Thyroid gland (tissue), 4 donors: ENCODE data around the gene MARCO.

Source experiments
- CTCF ChIP-seq, 6 experiments: fragments of 200-600 bp in 3 of 6; fragments of 450-650 bp in 3 of 6; sonication (generic) in 3 of 6; IDR thresholded peaks; one replicate each; pipeline ENCODE4 v1.5.1; 2016 to 2019; ENCODE audit warnings: antibody characterized with exemption in 6 of 6, mild to moderate bottlenecking in 2 of 6, inconsistent platforms in 1 of 6, moderate library complexity in 1 of 6
- POLR2A ChIP-seq, 2 donors: fragments of 450-650 bp; IDR thresholded peaks; one replicate each; pipeline ENCODE4 v1.6.1; 2017; ENCODE audit warnings: antibody characterized with exemption in 2 of 2, mild to moderate bottlenecking in 2 of 2, moderate library complexity in 1 of 2

GRCh38 chr2:118982039-118982438 lies 40.0 kb downstream of the MARCO start:
- TF ChIP-seq CTCF (IDR thresholded peaks at IDR 0.05) = no peak
- no peak for TF ChIP-seq POLR2A (IDR thresholded peaks at IDR 0.05)
